Activated CD4-positive, alpha-beta T cell treated with anti-CD3 and anti-CD28 coated beads, Interleukin-2, amount 50 U/mL, for 24 hours (primary cell): ENCODE measurements around the gene NRCAM.

Source experiments
- DNase-seq, 2 donors: peaks; one replicate each; pipeline ENCODE4 v3.0.0-alpha.2; 2020; ENCODE audit warnings: low read depth in 1 of 2, low spot score in 1 of 2

The NRCAM gene

DNA sequence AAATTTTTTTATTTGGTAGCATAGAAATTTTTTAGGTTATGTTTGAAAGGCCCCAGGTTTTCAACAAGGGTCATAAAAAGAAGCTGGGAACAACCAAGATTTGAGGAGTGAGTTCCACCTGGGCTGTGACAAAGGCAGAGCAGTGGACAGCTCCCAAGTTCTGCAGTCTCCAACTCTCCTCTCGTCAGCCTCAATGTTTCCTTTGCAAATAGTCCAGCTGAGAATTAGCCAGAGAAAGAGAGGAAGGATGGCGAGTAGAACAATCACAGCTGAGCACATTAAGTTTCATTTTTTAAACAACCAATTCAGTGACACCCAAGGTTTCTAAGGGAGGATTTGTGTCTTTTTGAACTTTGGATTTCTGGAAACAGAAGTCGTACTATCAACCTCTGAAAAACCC lies 143.2 kb downstream of the NRCAM start:
- DNase-seq, result no peak

DNA sequence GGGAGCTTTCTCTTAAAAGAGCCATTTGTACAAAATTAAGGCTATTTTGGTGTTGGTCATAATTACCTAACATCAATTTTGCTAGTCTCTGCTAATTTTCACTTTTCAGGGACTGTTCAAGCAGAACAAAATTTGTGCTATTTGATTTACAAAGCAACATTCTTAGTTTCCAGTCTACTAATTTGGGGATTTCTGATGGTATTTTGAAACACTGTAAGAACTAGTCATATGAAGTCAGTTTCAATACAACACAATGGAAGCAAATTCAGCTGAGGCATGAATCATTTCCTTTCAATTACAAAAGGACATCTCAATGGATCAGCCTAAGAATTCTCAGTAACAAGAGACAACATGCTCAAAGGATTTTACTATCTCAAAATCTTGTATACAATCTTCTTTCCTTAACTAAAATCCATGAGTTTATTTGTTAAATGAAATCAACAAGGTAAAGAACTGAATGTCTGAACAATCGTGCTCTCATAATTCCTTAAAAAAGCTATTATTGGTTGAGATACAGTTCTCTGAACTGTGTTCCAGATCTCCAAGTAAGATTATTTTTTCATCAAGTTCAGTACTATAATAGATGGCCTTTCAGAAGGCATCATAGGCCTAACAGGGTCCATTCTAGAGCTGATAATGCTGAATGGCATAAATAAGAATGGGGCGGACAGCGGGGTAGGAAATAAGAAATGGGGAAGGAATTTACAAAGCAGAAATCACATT lies 144.6 kb downstream of the NRCAM start:
- no peak for DNase-seq

DNA sequence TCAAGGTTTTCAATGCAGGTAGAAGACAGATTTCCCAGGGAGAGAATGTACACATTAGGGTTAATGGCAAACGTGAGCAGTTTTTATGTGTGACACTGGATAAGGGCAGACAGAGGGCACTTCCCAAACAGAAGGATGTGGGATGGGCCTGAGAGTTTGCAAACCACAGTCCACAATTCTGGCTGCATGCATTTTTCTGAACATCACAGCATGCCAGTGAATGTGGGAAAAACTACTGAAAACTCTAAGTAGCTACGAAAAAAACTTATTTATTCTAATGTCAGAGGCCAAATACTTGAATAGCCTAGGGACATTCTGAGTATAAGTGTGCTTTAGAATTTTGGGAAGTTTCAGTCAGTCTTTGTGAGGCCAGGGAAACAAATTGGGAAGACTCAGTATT lies 145.9 kb downstream of the NRCAM start:
- DNase-seq, result no peak

DNA sequence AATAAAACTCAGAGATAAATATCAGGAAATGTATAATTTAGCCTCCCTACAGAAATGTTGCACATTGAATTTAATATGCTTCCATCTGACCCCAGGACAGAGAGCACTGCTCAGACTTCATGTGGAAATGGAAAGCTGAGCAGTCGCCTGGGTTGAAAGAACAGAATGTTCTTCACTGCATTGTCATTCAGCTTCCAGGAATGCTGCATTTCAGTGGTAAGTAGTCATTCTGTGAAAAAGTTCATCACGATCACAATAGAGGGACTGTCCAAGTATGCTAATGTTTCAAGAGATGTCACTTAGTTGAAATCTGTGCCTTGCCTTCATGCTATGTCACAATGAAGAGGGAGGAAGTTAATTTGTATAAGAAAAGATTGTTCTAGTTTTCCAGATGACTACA lies 147.3 kb downstream of the NRCAM start:
- DNase-seq, result no peak

DNA sequence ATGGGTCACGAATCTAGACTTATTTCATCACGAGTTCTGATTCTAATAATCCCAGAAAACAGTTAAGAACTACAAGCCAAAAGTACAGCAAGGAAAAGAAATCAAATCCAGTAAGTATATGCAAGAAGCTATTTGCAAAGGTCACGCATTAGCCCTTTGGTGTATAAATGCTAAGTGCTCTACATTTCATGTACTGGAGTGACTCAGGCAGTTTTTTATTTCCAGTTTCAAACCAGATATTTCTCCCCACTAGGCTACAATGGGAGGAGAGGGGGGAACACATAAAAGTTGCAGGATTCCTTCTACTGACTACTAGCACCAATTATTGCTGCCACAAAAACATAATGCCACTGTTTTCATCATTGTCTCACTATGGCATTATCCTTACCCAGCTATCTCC lies 148.0 kb downstream of the NRCAM start:
- no peak for DNase-seq

DNA sequence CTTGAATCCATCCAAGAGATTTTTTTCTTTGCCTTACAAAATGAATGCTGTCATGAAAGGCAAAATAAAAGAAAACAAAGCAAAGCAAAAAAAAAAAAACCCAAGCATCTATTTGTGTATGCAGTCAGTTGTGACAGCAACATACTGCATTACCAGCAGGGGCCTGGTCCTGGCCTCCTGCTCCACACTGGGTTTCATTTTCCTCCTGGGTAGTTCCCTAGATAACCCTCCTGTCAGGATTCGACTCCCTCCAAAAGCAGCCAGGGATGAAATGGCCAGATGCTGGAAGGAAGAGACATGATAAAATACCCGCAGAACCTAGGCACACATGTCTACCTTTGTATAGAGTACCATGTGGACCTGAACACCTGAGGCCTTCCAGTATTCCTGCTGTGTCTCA lies 148.6 kb downstream of the NRCAM start:
- DNase-seq, result no peak

DNA sequence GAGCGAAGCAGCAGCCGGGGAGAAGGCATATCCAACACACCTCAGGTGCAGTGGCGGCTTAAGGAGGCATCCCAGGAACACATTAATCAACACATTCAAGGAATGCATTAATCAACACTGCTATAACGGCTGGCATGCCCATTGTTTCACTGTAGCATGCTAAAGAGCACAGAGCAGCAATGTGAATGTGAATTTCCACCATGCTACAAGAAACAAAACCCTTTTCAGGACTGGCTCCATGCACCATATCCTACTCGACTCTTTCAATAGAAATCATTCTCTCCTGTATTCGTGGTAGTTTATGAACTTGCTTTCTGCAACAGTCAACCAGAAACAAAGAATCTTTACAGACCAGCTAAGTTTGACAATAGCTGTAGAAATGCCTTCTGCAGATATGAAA lies 149.0 kb downstream of the NRCAM start:
- DNase-seq, result no peak

DNA sequence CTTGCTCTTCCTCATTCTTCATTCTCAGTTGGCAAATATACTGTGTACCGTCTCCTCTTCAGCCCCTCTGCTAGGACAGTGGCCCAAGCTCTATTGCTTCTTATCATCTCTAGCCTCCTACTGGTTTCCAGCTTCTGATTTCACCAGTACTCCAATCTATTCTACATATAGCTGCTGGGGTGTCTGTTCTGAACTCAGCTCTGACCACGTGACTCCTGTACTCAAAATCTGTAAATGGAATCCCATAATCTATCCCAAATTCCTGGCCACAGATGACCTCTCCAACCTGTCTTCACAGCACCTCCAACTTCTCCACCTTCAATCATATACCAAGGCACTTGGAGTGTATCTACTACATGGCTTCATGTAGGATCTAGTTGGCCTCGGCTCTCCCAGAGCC lies 152.9 kb downstream of the NRCAM start:
- no peak for DNase-seq

DNA sequence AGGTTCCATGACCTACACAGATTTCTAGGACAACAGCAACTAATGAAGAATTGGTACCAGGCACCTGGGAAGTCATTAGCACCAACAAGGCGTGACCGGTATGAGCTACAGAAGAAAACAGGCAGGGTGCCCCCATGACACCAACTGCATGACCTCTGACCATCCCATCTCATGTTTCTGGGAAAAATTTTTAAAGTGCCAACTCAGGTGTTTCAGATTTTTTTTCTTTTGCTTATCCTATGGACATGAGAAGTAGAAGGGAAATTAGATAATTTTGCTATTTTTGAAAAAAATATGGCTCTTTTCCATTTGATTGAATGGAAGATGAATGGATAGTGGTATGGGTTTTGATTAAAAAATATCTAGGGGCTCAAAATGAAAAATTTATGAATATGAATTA lies 154.8 kb downstream of the NRCAM start:
- no peak for DNase-seq

DNA sequence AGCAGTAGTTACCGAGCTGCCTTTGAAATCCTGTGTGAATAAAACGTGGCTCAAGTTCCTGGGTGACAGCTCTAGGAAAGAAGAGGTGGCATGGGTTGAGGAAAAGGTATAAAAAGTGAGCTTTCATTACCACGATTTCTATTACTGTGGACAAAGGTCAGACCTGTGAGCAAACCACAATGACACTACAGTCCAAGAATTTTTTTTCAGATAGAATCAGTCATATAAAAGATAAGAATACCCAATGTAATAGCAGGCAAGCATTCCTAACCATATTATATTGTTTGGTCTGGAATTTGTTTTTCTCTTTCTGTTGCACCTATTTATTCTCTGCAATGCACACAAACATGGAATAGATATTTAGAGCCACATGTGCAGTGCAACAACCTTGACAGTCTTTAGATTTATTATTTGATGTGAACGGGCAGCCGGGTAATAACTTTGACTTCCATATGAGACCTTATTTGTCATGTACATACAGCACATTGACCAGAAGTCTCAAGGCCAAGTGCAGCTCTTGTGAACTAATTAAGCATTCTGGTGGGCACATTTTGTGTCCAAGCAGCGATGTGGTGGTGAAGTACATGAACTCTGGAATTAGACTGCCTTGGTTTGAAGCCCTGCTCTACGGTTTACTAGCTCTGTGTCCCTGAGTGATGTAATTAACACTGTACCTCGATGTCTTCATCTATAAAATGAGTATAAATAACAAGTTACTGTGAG lies 156.8 kb downstream of the NRCAM start:
- no peak for DNase-seq

DNA sequence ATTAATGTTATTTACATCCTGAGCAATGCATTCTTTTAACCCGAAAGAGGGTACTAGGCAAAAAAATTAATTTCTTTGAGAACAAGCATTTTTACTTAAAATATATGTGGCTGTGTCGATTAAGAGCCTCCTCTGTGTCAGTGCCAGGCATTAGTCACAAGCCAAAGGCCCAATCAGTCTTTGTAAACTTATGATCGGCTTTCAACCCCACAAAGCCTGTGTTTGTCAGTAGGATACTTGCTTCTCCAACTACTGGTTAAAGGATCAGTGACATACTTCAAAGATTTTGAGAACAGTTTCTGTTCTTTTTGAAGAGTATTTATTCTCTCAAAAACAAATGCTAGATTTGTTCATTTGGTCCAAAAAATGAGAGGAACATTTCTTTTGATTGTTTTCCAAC lies 159.3 kb downstream of the NRCAM start:
- no peak for DNase-seq

DNA sequence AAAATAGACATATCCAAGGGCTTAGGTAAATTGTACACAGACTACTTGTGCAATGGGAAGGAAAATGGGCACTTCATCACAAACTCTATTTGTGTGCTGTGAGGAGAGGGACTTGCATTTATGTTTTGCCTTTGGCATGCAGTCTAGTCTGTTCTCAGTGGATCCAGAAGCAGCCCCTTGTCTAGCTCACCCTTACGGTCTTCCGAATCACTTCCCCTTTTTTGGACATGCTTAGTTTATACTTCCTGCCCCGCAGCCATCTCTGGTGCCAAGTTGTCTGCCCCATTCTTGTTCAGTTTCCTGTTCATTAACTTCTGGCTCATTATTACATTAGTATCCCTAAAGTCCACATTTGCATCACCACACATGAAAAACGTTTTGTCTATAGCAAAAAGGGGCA lies 161.6 kb downstream of the NRCAM start:
- DNase-seq, result no peak

DNA sequence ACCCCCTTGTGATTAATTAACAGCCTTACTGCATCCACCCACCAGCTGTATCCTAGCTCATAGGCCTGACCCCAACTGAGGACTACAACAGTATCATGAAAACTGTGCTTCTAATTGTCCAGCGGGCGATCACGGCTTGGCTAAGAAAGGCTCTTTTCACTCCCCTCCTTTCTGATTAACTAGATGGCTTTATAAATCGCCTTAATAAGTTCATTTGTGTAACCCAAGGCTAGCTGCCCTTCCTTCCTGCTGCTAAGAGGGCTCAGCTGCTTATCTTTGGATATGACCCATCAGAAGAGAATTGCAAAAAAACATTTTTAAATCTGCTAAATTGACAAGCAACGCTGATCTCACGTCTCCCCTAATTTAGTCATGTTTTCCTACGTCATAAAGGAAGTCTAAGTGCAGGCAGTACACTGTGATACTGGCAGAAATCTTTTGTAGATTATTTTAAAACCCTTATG lies 163.1 kb downstream of the NRCAM start:
- DNase-seq, result no peak

DNA sequence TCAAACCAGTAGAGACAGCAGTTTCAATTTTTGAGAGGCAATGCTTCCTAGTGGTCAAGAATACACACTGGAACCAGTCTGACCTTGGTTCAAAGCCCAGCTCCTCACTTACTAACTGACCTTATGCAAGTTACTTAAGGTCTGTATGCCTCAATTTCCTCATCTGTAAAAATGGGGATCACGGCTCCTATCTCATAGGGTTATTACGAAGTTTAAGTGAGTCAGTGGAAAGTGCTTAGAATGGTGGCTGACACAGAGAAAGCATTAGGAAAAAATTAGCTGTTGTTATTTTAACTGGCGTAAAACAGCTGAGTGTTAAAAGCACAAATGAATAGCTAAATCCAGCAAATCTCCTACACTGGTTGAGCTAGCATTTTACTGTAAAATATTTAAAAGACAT lies 163.7 kb downstream of the NRCAM start:
- DNase-seq, result no peak

DNA sequence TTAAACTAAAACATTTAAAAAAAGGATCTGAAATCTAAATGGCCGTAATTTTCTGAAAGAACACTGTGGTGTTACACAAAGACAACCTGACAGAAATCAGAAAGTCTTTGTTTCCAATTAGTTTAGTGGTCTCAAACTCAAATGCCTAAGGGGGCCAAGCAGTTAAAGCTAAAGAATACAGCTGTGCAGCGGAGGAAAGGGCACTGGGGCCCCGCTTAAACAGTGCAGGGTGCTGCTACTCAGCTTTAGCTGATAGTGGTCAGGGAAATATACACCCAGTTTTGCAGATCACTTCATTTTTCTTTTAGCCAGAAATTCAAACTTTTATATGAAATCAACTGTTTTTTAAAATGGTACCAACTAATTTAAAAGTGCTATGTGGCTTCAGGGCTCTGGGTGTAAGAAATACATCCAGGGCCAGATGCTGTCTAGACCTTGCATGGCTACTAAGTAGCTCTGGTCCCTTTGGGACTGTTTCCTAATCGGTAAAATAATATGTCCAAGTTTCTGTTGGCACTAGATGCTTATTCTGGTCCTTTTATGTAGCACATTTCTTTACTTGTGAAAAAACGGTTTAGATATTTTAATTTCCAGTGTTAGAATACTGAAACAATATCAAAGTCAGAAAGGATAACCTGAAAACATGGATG lies 164.3 kb downstream of the NRCAM start:
- no peak for DNase-seq

DNA sequence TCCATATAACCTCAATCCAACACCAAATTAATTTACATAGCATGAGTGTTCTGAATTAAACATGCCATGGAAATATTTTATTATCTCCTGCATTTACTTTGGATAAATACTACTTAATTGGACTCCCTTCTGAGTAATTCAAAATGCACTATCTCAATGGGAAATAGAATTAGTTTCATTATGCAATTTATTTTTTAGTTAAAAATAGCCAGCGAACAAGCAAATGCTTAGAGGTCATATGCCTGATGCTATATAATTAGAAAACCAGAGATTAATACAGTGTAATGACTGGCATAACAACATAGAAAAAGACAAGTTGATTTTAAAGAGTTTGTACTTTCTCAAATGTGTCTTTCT lies 165.1 kb downstream of the NRCAM start:
- DNase-seq, result no peak

DNA sequence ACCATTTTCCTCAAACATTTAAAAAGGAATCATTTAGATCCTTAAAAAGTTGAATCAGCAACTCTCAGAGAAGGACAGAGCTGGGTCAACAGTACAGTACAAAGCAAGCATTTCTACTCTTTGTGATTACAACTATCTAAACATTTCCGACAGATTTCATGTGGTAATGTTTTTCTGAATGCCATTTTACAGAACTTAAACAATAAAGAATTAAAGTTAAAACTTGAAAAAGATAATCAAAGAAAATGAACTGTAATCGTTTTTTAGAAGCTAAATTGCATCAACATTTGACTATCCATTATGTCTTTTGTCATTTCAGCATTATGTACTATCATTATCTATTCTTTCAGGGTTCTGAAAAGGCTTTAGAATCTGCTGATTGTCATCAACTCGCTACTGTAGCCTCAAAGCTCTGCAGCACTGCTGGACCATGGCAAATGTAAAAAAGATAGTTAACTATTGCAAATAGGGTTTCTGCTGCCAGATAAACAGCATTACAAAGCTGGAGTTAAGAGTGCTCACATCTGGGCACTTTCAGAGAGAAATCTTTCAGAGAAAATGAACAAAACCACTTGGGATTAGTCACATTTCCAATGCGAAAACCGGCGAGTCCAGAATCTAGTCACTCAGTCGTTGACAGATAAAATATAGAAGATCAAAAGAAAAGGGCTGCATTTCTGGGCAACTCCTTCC lies 165.6 kb downstream of the NRCAM start:
- no peak for DNase-seq

DNA sequence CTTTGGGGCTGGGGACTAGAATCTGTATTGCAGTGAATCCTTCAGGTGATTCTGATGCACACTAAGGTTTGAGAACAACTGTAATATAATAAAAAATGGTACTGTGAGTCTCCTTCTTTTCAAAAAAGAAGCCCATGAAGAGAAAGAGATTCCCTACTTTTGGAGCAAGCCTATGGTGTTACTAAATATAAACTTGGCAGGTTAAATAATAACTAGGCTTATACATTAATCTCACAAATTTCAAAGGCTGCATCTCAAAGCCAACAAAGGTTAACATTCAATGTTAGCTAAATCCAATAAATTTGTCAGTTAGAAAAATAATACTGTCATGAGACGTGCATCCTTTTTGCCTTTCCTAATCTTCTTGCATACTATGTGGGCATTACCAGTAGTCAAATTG lies 166.4 kb downstream of the NRCAM start:
- no peak for DNase-seq

DNA sequence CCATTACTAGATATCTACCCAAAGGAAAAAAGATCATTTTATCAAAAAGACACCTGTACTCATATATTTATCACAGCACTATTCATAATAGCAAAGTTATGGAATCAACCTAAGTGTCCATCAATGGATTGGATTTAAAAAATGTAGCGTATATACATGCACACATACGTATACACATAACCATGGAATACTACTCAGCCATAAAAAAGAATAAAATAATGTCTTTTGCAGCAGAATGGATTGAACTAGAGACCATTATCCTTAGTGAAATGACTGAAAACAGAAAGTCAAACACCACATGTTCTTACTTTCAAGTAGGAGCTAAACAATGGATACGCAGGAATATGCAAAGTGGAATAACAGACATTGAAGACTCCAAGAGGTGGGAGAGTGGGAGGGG lies 168.4 kb downstream of the NRCAM start:
- DNase-seq, result no peak

DNA sequence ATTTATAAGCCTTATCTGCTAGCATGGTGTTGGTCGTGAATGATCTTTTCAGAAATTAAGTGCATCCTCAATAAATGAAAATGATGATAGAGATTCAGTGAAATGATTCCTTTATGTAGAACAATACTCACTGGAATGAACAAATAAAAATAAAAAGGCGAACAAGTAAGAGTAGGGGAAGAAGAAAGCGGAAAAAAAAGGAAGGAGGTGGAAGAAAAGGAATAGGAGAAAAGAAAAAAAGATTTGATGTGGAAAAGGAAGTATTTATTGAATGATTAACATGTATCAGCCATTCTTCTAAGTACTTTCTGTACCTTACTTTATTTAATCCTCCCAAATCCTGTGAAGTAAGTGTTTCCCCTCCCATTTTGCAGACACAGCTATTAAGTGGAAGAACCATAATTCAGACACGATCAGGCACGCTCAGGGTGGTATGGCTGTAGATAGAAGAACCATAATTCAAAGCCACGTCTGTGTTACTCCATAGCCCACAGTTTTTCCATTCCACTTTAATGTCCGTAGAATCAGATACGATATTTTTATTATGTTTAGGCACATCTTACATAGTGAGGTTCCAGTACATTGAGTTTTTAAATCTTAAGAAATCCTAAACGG lies 169.8 kb downstream of the NRCAM start:
- DNase-seq, result no peak

DNA sequence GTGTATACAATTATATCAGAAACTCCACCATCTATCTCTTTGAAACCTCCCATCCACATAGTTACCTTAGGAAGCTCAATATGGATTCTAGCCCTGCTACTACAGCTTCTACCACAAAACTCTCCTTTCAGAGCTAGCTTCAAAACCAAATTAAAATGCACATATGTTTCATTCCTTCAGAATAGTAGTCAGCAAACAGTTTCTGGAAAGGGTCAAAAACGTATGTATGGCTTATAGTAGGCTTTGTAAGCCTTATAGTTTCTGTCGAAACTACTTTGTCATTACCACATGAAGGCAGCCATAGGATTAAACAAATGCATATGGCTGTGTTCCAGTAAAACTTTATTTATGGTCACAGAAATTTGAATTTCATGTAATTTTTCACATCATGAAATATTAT lies 170.5 kb downstream of the NRCAM start:
- DNase-seq, result no peak

DNA sequence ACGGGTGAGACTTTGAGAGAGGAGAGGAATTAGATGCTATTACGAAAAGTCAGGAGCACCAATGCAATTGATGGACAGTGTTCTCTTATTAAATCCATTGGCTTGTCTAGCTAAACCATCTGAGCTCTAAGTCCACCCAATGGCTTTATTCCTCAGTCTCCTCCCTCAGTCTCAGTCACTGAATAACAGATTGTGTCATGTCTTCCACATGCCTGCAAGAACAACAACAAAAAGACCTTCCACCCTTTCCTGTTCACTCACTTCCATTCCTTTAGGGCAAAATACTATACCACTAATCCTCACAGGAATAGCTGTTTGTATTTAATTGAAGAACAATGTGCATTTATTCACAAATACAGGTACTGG lies 171.2 kb downstream of the NRCAM start:
- DNase-seq, result no peak
